ENCODE measurements around the gene GPC5.
A peak's percentile ranks its signal among the peaks of the same experiment; 100 is the strongest.
"Not testable (repeated sequence)": the region's sequence is repeated elsewhere in the genome, so short reads cannot be mapped to it uniquely, and the experiment has no call there.

GPC5 gene

GRCh38 chr13:91406619-91407018 is 8.2 kb downstream of the GPC5 start:
- no peak overlapping the region for H3K4me3 ChIP-seq (replicated peaks in 1 of 2; ENCODE audit: low read depth in 2 of 2, low read length in 2 of 2)
- peak; percentile 57 to 65 for DNase-seq (ENCODE audit: low read depth in 2 of 2)
- peak; percentile 55 for TF ChIP-seq CTCF (IDR thresholded peaks at IDR 0.05; ENCODE audit: low read depth, low read length)

GRCh38 chr13:91408971-91409370 is 10.6 kb downstream of the GPC5 start:
- no peak for DNase-seq (ENCODE audit: low read depth in 2 of 2)
- TF ChIP-seq CTCF (IDR thresholded peaks at IDR 0.05; ENCODE audit: low read depth, low read length): no peak
- no peak overlapping the region for H3K4me3 ChIP-seq (replicated peaks in 1 of 2; ENCODE audit: low read depth in 2 of 2, low read length in 2 of 2)

- not testable (repeated sequence) for DNase-seq (ENCODE audit: low read depth in 2 of 2); H3K4me3 ChIP-seq (replicated peaks in 1 of 2; ENCODE audit: low read depth in 2 of 2, low read length in 2 of 2)
These were observed 18.2 kb downstream of the GPC5 start for GRCh38 chr13:91416579-91416978.

GRCh38 chr13:91417660-91418325 is 19.4 kb downstream of the GPC5 start:
- no peak for DNase-seq (ENCODE audit: low read depth in 2 of 2)
- TF ChIP-seq CTCF (IDR thresholded peaks at IDR 0.05; ENCODE audit: low read depth, low read length): no peak
- H3K4me3 ChIP-seq (replicated peaks in 1 of 2; ENCODE audit: low read depth in 2 of 2, low read length in 2 of 2): no peak overlapping the region

GRCh38 chr13:91426913-91427312 is 28.5 kb downstream of the GPC5 start:
- no peak overlapping the region for H3K4me3 ChIP-seq (replicated peaks in 1 of 2; ENCODE audit: low read depth in 2 of 2, low read length in 2 of 2)
- no peak for TF ChIP-seq CTCF (IDR thresholded peaks at IDR 0.05; ENCODE audit: low read depth, low read length)
- no peak for DNase-seq (ENCODE audit: low read depth in 2 of 2)

GRCh38 chr13:91438674-91439073 is 40.3 kb downstream of the GPC5 start:
- not testable (repeated sequence) for H3K4me3 ChIP-seq (replicated peaks in 1 of 2; ENCODE audit: low read depth in 2 of 2, low read length in 2 of 2)

GRCh38 chr13:91450913-91451312 is 52.5 kb downstream of the GPC5 start:
- DNase-seq (ENCODE audit: low read depth in 2 of 2): no peak
- H3K4me3 ChIP-seq (replicated peaks in 1 of 2; ENCODE audit: low read depth in 2 of 2, low read length in 2 of 2): no peak overlapping the region
- TF ChIP-seq CTCF (IDR thresholded peaks at IDR 0.05; ENCODE audit: low read depth, low read length): no peak

More at GRCh38 chr13:91438674-91439073, 40.3 kb downstream of the GPC5 start:
- not testable (repeated sequence) for DNase-seq (ENCODE audit: low read depth in 2 of 2)

GRCh38 chr13:91454666-91455065 is 56.2 kb downstream of the GPC5 start:
- H3K4me3 ChIP-seq (replicated peaks in 1 of 2; ENCODE audit: low read depth in 2 of 2, low read length in 2 of 2): no peak overlapping the region
- TF ChIP-seq CTCF (IDR thresholded peaks at IDR 0.05; ENCODE audit: low read depth, low read length): no peak
- DNase-seq (ENCODE audit: low read depth in 2 of 2): no peak

All from cardiac fibroblast (primary cell).